Right ventricle myocardium superior (tissue), 1 donor: ENCODE measurements around the gene PBX3. TPM values are rescaled to one million over a fixed set of nuclear protein-coding genes. Genes with fewer than 3 reads are reported as not detected.

Experiments used
- ATAC-seq: fragments of 200-7000 bp; cut with Tn5 transposase; one replicate; pipeline ENCODE4 v1.9.1; 2020; ENCODE audit warnings: mild to moderate bottlenecking; ENCODE audit not compliant: poor library complexity
- DNase-seq: peaks from one replicate; pipeline ENCODE4 v3.0.0-alpha.2; 2020
- intact Hi-C: fragments of 100-400 bp; cut with DNase I; formaldehyde crosslinking; loops from one replicate; pipeline ENCODE4 v1.11.2; 2022
- total RNA-seq: library from RNA; stranded (reverse); fragmentation: NEBNext Ultra II Directional; extraction: Animal tissue kit (Norgen Biotek cat#: 25700); gene quantifications from one replicate; pipeline ENCODE4 v1.2.1, GENCODE V29; 2021
- donor health status: DM: no; HTN: yes; CAD: no; lungs with severe emphysema.

Gene PBX3
- total RNA-seq, 1 donor from 2014 or later, result 54.1 TPM

DNA sequence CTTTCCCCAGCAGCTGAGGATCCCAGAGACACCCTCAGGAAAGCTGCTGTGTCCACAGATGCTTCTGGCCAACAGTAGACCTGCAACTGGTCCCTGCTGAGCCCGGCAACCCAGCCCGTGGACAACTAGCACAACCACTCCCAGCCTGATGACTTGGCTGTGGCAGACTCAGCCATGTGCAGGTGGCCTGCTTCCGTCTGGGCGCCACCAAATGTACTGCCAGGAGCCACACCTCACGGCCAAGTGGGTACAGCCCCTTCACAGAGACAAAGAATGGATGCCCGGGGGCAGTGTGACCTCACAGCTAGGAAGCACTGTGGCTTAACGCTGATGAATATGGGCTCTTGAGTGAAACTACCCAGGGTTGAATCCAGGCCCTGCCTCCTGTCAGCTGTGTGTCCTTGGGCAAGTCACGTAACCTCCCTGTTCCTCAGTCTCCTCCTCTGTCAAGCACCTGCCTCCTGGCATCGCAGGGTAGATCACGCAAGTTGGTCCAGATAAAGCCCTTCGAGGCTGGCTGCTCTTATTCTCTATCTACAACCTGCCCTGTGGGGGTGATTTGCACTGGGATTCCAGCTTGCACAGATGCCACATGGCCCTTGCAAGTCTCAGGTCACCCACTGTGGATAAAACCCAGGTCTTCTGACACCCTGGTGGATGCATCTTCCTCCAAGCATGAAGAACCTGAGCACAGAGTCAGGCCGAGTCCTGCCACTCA is 225.0 kb downstream of the PBX3 start:
- ATAC-seq (no peak), DNase-seq (no peak)
- intact Hi-C loops, result no loop called here

DNA sequence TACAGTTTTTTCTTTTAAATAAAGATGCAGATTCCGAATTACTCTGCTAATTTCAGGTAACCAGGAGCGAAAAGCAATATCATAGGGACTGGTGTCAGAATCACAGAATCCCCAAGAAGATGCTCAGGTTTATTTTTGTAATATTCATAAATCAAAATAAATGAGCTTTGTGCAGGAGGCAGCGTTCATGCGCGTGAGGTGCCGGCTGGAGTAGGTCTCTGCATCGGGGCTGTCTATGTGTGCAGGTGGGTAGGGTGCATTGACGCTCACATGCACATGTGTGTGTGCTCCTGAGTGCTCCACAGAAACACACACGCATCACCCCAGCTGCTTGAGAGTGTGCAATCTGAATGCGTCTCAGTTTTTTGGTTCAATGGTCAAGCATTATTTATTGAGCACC is 226.4 kb downstream of the PBX3 start:
- ATAC-seq (no peak), DNase-seq (no peak)
- intact Hi-C loops, result no loop called here

DNA sequence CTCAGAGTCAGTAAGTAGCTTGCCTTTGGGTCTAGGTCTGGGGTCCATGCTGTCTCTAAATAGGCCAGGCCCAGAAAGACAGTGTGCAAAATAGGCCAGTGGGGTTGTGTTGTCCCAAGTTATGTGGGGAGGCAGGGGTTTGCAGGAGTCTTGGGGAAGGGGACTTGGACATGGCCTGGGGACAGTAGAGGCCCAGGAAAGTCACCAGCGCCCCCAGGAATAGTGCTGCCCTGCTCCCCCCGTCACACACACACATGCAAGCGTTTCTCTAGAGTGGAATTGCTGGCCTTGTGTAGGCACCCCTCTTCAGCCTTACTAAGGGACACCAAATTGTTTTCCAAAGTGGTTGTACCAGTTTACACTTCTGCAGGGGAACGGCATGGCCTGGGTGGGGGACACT is 227.5 kb downstream of the PBX3 start:
- intact Hi-C loops, result no loop called here
- ATAC-seq (no peak), DNase-seq (no peak)

DNA sequence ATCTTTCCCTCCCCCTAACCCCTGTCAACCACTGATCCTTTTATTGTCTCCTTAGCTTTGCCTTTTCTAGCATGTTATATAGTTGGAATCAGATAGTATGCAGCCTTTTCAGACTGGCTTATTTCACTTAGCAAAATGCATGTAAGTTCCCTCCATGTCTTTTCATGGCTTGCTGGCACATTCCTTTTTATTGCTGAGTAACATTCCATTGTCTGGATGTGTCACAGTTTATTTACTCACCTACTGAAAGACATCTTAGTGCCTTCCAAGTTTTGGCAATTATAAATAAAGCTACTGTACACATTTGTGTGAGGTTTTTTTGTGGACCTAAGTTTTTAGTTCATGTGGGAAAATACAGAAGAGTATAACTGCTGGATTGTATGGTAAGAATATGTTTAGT is 230.1 kb downstream of the PBX3 start:
- intact Hi-C loops, result no loop called here
- DNase-seq (no peak), ATAC-seq (no peak)

DNA sequence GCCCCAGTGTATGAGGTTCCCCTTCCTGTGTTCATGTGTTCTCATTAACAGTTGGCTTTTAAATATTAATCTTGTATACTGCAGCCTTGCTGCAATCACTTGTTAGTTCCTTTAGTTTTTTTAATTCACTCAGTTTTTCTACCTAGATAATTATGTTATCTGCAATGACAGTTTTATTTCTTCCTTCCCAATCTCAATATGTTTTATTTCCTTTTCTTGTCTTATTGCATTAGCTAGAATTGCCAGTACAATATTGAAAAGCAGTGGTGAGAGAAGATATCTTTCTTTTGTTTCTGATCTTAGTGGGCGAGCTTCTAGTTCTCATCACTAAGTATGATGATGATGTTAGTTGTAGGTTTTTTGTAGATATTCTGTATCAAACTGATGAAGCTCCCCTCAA is 232.2 kb downstream of the PBX3 start:
- no peak for DNase-seq
- ATAC-seq, result no peak
- intact Hi-C loops, result no loop called here

DNA sequence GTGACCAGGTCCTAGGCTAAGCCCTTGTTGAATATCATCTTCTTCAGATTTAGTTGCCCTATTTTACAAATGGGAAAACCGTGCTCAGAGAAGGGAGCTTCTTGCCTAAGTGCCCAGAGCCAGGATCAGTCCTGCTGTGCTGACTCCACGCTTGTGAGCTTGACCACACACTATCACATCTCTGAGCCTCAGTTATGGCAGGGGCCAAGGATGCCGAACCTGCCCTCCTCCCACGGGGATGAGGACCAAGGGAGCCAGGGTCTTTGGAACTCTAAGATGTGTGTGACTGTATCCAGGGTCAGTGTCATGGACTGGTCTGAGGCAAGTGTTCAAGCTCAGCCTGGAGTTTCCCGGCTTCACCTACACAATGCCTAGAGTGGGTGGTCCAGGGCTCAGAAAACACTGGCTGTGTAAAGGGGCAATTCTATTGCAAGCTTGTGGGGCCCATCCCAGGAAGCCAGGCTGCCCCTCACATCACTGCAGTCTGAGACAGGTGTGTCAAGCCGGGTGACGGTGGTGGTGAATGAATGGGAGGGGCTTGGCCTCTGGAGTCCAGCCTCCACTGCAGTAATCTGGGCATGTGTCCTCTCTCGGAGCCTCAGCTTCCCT is 235.7 kb downstream of the PBX3 start:
- intact Hi-C loops, result no loop called here
- ATAC-seq (no peak), DNase-seq (no peak)

DNA sequence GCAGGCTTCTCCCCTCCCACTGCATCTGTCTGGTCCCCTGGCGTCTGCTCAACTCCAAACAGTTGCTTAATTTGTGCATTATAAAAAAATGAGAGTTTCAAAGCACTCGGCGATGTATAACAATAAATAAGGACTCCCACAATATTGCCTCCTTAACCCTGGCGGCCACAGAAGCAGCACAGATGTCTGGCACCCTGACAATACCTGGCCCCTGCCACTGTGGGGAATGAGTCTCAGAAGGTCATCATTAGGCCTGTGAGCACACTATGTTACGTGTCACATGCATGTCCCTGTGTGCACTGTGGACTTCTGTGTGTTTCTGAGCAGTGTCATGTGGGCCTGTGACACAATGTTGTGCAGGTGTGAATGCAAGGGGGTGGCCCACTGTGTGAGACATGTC is 236.5 kb downstream of the PBX3 start:
- no peak for DNase-seq
- ATAC-seq, result no peak

DNA sequence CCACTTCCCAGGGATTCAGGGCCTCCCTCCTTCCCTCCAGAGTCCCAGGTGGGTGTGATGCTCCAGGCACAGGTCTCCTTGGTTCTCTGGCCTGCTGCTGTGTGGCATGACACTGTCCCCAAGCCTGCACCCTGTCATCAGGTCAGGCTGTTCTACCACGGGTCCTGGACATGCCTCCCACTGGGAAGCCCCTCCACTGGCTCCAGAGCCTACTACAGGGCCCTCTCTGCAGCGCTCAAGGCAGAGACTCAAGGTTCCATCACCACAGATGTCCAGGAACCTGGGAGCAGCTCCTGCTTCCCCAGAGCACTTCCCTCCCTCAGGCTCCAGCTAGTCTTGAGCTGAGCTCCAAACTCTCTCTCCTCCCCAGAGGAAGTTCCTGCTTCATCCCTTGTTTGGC is 237.3 kb downstream of the PBX3 start:
- intact Hi-C loops, result no loop called here
- ATAC-seq, result no peak

More for the DNA sequence above, 236.5 kb downstream of the PBX3 start:
- intact Hi-C loops, result no loop called here

DNA sequence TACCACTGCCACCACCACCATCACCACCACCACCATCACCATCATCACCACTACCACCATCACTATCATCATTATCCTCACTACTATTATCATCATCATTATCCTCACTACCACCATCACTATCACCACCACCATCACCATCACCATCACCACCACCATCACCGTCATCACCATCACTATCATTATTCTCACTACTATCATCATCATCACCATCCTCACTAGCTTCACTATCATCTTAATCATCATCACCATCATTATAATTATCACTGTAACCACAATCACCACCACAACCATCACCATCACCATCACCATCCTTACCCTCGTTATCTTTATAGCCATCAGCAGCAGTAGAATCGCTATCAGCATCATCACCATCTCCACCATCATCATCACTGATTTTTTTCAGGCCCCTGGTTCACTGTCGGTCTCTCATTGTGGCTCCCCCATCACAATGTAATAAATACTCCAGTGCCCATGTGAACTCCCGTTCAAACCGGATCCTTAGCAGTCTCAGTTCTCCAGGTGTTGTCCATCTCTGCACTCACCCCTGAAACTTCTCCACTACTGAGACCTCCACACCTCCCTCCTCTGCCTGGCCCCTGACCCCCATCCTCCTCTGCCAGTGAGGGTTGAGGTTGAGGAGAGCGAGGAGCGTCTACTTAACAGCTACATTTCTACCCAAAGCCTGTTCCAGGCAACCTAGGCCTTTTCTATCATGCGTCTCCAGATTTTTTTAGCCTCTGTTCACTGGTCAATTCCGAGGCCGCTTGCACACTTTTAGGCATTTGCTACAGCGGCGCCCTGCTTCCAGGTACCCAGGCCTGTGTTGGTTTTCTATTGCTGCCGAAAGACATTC is 238.2 kb downstream of the PBX3 start:
- ATAC-seq (no peak), DNase-seq (no peak)
- intact Hi-C loops, result no loop called here

More for the DNA sequence above, 237.3 kb downstream of the PBX3 start:
- no peak for DNase-seq

DNA sequence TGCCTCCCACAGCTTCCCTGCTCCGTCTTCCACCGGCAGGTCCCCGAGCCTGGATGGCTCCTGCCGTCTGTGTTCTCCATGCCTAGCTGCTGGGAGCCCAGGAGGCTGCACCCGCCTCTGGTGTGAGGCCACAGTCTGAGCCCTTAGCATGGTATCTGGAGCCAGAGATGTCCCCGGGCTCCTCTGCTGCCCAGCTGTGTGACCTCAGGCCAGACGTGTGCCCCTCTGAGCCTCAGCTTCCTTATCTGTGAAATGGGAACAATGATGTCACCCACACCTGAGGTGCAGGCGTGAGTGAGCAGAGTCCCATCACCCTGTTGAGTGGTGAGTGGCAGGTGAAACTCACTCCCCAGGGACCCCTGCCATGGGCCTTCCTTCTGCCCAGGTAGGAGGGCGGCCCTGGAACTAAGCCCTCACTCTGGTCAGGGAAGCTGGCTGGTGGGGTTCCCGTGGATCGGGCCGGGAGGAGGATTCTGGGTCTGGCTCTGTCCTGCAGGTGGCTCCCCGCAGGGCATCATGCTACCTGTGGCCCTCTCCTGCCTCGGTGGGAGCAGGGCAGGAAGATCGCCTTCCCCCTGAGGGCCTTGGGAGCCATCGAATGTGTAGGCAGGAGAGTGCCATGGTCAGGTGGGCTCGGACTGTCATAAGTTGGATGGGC is 239.0 kb downstream of the PBX3 start:
- ATAC-seq (no peak), DNase-seq (no peak)
- intact Hi-C loops, result no loop called here

DNA sequence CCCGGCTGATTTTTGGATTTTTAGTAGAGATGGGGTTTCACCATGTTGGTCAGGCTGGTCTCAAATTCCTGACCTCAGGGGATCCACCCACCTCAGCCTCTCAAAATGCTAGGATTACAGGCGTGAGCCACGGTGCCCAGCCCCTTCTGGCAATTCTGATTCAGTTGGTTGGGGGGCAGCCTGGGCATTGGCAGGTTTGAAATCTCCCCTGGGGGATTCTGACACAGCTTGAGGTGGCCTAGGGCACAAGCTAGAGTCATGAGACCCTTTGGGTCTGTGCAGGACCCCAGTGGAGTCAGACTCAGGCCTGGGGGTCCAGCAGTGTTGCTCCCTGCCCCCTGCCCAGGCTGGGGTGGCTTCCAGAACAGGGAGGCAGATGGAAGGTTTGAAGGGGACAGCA is 239.8 kb downstream of the PBX3 start:
- no peak for ATAC-seq
- intact Hi-C loops, result no loop called here
- DNase-seq, result no peak

DNA sequence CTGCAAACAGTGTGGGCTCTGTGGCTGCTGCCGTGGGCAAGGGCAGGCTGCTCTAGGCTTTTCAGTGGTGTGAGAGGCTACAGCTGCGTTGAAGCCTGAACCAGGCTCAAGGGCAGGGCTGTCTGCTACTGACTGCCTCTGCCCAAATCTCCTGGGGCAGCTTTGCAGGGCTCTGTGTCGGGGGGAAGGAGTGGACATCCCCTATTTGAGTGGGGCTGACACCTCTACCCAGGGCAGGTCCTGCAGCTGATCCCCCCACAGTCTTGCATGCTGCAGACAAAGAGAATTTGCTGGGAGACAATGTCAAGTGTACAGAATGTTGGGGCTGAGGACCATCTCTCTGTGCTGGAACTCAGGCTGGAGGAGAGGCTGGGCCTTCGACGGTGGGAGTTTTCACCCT is 240.2 kb downstream of the PBX3 start:
- no peak for DNase-seq
- intact Hi-C loops, result no loop called here
- no peak for ATAC-seq

DNA sequence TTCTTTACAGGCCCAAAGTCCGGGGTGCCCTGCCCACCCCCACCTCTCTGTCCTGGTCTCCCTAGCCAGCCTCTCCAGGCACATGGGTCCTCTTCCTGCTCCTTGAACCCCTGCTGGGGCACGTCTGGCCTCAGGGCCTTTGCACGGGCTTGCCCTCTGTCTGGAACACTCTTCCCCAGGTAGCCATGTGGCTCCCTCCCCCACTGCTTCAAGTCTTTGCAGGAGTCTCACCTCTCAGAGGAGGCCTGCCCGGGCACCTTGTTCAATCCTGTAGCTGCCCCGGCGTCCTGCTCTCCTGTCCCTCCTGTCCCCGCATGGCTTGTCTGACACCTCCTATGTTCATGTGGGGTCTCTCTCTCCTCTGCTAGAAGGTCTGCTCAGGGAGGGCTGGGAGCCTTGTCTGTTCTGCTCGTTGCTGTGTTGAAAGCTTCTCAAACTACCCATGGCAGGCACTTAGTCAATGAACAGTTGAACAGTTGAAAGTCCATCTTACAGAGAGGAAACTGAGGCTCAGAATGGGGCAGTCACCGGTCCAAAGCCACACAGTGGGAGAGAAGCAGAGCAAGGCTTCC is 241.4 kb downstream of the PBX3 start:
- no peak for DNase-seq
- ATAC-seq, result no peak
- intact Hi-C loops, result no loop called here

DNA sequence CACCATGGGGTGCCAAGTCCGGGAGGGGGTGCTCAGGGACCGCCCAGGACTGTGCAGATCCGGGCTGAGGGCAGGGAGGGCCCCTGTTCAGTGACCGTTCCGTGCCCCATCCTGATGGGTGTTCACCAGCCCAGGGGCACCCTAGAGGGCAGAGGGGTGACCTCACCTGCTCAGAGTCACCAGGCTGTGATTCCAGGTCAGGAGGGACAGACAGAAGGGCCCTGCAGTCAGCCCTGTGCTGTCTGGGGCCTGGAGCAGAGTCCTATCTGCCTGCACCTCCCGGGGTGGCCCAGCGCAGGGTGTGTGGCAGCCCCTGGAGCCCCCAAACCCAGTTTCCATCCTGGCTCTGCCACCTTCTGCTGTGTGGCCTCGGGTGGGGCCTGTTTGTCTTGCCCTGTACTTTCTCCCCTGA is 241.9 kb downstream of the PBX3 start:
- intact Hi-C loops, result no loop called here
- DNase-seq, result no peak
- no peak for ATAC-seq

DNA sequence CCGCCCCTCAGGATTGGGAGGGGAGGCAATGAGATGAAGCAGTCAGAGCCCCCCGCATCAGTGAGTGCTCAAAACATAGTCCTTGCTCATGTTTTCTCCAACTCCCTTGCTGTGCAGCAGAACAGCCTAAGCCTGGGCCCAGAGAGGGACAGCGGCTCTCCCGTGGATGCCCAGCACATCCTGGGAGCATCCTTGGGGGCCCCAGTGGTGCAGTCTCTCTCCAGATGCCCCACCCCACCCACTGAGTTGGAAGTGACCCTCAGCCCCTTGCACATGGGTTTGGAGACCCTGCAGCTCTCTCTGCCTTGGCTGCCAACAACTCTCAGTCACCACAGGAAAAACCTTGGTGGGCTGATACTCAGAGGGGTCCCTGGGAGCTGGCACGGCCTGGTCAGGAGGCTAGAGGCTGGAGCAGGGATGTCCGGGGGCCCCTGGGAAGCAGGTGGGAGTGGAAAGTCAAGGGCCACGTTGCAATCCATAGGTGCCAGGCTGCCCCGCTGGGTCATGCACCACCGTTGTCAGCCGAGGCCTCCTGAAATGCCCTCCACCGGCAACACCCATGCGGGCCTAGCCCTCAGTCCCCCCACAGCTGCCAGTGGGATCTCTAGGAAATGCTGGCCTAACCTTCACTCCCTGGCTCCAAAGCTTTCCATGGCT is 242.5 kb downstream of the PBX3 start:
- ATAC-seq (no peak), DNase-seq (no peak)
- intact Hi-C loops, result no loop called here

DNA sequence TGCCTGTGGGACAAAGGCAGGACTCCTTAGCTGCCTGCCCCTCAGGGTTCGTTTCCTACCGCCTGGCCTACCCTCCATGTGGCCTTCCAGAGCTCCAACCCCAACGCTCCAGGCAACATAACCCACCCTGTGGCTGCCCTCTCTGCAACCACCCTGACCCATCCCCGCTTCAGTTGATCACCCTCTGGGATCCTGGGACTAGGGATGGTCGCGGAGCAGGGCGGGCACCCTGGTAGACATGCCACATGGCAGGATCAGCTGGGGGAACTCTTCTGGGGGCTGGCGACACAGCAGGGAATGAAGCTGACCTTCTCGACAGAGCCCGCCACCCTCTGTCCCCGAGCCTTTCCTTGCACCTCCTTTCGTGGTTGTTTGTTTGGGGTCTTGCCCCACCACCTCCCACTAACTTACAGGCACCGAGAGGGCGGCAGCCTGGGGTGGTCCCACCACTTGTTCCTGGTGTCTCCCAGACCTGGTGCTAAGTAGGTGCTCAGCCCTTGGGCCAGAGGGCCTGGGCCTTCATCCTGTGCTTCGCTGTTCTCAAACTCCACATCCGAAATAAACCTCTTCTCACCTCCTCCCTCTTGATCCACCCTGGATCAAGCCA is 243.1 kb downstream of the PBX3 start:
- intact Hi-C loops, result no loop called here
- DNase-seq (no peak), ATAC-seq (no peak)

DNA sequence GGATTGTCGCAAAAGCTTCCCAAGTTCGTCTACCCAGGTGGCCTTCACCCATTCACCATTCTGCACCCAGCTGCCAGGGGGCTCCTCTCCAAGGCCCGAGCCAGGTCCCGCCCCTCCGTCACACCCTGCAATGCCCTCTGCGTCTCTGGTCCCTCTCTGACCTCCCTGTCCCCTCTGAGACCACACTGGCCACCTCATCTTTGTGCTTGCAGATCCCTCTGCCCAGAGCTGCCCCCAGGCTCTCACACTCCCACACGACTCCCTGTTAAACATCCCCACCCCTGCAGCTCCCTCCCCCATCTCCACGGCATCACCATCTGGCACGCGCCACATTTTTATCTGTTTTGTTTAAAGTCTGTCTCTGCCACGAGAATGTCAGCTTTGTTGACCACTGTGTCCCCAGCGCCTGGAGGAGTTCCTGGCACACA is 243.6 kb downstream of the PBX3 start:
- no peak for ATAC-seq

DNA sequence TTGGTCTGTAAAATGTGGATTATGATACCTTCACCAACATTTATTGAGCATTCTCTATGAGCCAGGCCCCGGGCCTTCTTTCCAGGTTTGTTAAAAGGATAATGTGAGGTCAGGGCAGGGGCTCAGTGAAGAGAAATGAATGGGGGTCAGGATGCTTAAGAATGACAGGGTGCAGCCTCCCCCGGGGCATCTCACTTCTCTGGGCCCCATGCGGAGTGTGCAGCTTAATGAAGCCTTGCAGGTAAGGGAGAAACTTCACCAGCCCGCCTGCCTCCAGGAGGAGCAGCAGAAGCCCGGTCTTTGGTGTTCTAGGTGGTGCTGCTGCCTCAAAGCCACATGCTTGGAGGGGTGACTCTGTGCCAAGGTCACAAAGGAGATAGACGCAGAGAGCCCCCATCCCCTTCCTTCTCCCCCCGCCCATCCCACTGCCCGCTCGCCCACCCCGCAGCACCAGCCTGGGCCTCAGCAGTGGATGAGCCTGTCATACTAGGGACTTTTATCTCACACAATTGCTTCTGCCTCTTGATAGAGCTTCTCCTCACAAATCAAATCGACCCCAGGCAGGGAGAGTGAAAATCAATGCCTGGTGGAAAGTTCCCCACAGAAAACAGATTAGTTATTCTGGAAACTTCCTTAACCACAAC is 244.8 kb downstream of the PBX3 start:
- DNase-seq (no peak), ATAC-seq (no peak)
- intact Hi-C loops, result no loop called here

More for the DNA sequence above, 243.6 kb downstream of the PBX3 start:
- intact Hi-C loops, result no loop called here
- no peak for DNase-seq
